ENCODE measurements around the gene FILIP1L. TPM values are rescaled to one million over a fixed set of nuclear protein-coding genes. Genes with fewer than 3 reads are reported as not detected.
A peak's percentile ranks its signal among the peaks of the same experiment; 100 is the strongest.

Gene FILIP1L
- total RNA-seq, 1 experiment from 2014 or later: 15.5 TPM

GRCh38 chr3:99901200-99901926 is 212.9 kb downstream of the FILIP1L start:
- H3K9me3 ChIP-seq: no peaks in the 10 kb centered on the region
- no peaks in the 10 kb centered on the region for H3K36me3 ChIP-seq (ENCODE audit: control insufficient read depth, insufficient read depth, low read length)
- intact Hi-C loops (cut with micrococcal nuclease; ENCODE audit: unreplicated experiment): no loop called here
- no peak overlapping the region for H3K4me3 ChIP-seq (ENCODE audit: low read depth, low read length)
- H3K9me3 Mint-ChIP-seq (ENCODE audit: unreplicated experiment): no peaks in the 10 kb centered on the region
- peaks cover 27% of the 10 kb centered on the region for H3K4me1 Mint-ChIP-seq (ENCODE audit: low read depth, unreplicated experiment)
- CTCF ChIA-PET: interaction anchor here (0.5 kb wide), 2 partner anchors 591 to 866 kb away, joined by 4 to 6 read pairs; partner anchors contain the start of gene TMEM45A
- TF ChIP-seq CTCF (IDR thresholded peaks at IDR 0.05; ENCODE audit: insufficient read depth in 1 of 2, low read depth in 1 of 2, low read length in 1 of 2, severe bottlenecking in 1 of 2, unreplicated experiment in 1 of 2): no peak
- H3K36me3 Mint-ChIP-seq (ENCODE audit: insufficient read depth, unreplicated experiment): no peaks in the 10 kb centered on the region
- BruUV-seq (replicated peaks): no TSS peak
- H3K4me3 Mint-ChIP-seq (ENCODE audit: unreplicated experiment): peak overlapping the region; percentile 59
- H3K27ac Mint-ChIP-seq (ENCODE audit: unreplicated experiment): peak overlapping the region; percentile 59
- H3K4me1 ChIP-seq: peaks cover 30% of the 10 kb centered on the region
- H3K27me3 Mint-ChIP-seq (ENCODE audit: insufficient read depth, unreplicated experiment): no peaks in the 10 kb centered on the region
- DNase-seq: peak in 1 of 2 experiments; percentile 9
- H3K27me3 ChIP-seq (replicated peaks; ENCODE audit: control insufficient read depth, insufficient read depth, low read length): no peaks in the 10 kb centered on the region
- POLR2A ChIA-PET: interaction anchor here (0.6 kb wide), 1 partner anchor 397 kb away, joined by 3 read pairs; no protein-coding TSS in a partner anchor

- no TSS peak for BruUV-seq (replicated peaks)
- H3K27me3 ChIP-seq (replicated peaks; ENCODE audit: control insufficient read depth, insufficient read depth, low read length): no peaks in the 10 kb centered on the region
- H3K27ac Mint-ChIP-seq (ENCODE audit: unreplicated experiment): peak overlapping the region; percentile 59
- H3K4me3 Mint-ChIP-seq (ENCODE audit: unreplicated experiment): no peak overlapping the region
- TF ChIP-seq CTCF (IDR thresholded peaks at IDR 0.05; ENCODE audit: insufficient read depth in 1 of 2, low read depth in 1 of 2, low read length in 1 of 2, severe bottlenecking in 1 of 2, unreplicated experiment in 1 of 2): no peak
- H3K9me3 Mint-ChIP-seq (ENCODE audit: unreplicated experiment): no peaks in the 10 kb centered on the region
- H3K4me1 Mint-ChIP-seq (ENCODE audit: low read depth, unreplicated experiment): peaks cover 36% of the 10 kb centered on the region
- no peaks in the 10 kb centered on the region for H3K27me3 Mint-ChIP-seq (ENCODE audit: insufficient read depth, unreplicated experiment)
- H3K36me3 ChIP-seq (ENCODE audit: control insufficient read depth, insufficient read depth, low read length): no peaks in the 10 kb centered on the region
- no peaks in the 10 kb centered on the region for H3K9me3 ChIP-seq
- H3K36me3 Mint-ChIP-seq (ENCODE audit: insufficient read depth, unreplicated experiment): no peaks in the 10 kb centered on the region
- H3K4me1 ChIP-seq: peaks cover 41% of the 10 kb centered on the region
- POLR2A ChIA-PET: no interaction called here
- H3K4me3 ChIP-seq (ENCODE audit: low read depth, low read length): no peak overlapping the region
- CTCF ChIA-PET: no interaction called here
- DNase-seq: no peak
- intact Hi-C loops (cut with micrococcal nuclease; ENCODE audit: unreplicated experiment): no loop called here
Observed at GRCh38 chr3:99900248-99900647, 214.1 kb downstream of the FILIP1L start.

- intact Hi-C loops (cut with micrococcal nuclease; ENCODE audit: unreplicated experiment): no loop called here
- BruUV-seq (replicated peaks): no TSS peak
- Mint-ChIP-seq H3K27me3 (ENCODE audit: insufficient read depth, unreplicated experiment) (no peaks in the 10 kb centered on the region), H3K36me3 (ENCODE audit: insufficient read depth, unreplicated experiment) (no peaks in the 10 kb centered on the region), H3K27ac (ENCODE audit: unreplicated experiment) (no peak overlapping the region), H3K4me1 (ENCODE audit: low read depth, unreplicated experiment) (peaks cover 32% of the 10 kb centered on the region), H3K9me3 (ENCODE audit: unreplicated experiment) (no peaks in the 10 kb centered on the region), H3K4me3 (ENCODE audit: unreplicated experiment) (no peak overlapping the region)
- no peak for DNase-seq
- ChIA-PET CTCF (no interaction called here), POLR2A (no interaction called here)
- no peak overlapping the region for H3K4me3 ChIP-seq (ENCODE audit: low read depth, low read length)
- no peaks in the 10 kb centered on the region for H3K27me3 ChIP-seq (replicated peaks; ENCODE audit: control insufficient read depth, insufficient read depth, low read length)
- H3K36me3 ChIP-seq (ENCODE audit: control insufficient read depth, insufficient read depth, low read length): no peaks in the 10 kb centered on the region
- TF ChIP-seq CTCF (IDR thresholded peaks at IDR 0.05; ENCODE audit: insufficient read depth in 1 of 2, low read depth in 1 of 2, low read length in 1 of 2, severe bottlenecking in 1 of 2, unreplicated experiment in 1 of 2): no peak
- peaks cover 44% of the 10 kb centered on the region for H3K4me1 ChIP-seq
- H3K9me3 ChIP-seq: no peaks in the 10 kb centered on the region
Observed at GRCh38 chr3:99899603-99900002, 214.7 kb downstream of the FILIP1L start.
